HG02763 (cell line): ENCODE measurements around the gene CPA3.

Experiments
- ATAC-seq: cut with Tn5 transposase; IDR thresholded peaks from one replicate; pipeline ENCODE4 v1.9.1; 2021; ENCODE audit warnings: mild to moderate bottlenecking, moderate library complexity; ENCODE audit not compliant: unreplicated experiment

CPA3 gene

DNA sequence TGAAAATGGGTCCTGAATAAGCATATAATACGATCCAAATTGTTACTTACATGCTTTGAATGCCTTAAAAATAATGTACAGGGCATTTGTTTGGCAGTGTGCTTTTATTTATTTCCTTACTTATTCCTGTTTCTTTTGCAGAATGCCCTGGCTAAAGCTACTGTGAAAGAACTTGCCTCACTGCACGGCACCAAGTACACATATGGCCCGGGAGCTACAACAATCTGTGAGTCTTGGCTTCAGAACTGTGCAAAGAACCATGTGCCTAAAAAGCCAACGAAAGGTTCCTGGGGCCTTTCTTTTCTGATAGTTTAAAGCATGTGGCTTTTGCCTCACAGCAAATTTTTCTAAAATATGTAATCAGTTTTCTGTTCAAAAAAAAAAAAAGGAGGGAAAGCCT lies 7.8 kb upstream of the CPA3 start:
- ATAC-seq, result no peak

DNA sequence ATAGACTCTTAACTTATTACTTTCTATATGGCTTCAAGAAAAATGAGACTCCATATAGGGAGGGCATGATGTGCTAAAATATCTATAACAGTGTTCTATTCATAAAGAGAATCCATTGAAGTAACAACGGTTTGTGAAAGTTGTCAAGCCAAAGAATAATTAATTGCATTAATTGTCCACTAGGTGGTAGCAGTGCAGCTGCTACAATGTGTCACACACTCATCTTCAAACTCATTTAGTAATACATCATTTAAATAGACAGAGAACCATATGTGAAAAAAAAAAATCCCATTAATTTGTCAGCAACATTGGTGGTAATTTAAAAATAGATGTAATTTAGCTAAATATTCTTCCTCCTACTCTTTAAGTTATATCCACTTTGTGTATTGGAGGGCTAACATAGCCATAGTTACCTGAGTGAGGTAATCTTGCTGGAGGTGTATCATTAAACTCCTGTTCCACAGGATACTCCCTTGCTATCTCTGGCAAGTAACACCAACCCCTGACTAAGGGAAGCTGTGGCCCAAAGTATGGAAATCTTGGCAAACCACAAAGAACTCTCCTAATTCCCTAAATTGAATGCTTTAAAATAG lies 3.7 kb upstream of the CPA3 start:
- peak; percentile 64 for ATAC-seq

DNA sequence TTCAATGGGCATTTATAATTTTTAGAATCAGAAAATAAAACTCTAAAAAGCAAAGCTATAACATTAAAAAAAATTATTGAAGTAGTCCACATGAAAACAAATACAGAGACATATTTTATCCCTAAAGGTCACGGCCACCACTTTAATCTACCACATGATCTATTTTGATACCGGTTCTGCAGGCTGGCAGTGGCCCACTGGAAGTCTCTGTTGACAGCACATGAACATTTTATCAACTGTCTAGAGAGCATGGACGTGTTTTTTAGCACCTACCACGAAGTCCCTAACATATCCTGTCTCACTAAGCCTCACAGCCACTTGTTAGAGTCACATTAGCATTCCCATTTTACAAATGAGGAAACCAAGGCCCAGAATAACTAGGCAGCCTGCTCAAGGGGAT lies 1.8 kb upstream of the CPA3 start:
- ATAC-seq, result no peak

DNA sequence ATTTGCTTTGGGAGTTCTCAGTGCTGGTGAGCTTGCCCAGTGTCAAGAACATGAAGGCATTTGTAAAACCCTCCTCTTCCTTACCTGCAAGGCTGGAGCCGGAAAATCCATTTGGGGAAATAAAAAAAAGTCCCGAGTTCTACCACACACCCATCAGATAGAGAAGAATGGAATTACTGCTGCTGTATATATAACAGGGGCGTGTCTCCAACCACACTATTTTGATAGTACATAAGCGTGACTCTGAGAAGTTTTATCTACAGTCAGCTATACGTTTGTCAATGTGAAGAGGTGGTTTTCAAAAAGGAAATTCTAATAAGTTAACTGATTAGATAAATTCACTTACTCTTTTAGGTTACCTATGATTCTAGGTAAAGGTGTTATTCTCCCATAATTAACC lies 1.3 kb upstream of the CPA3 start:
- no peak for ATAC-seq

DNA sequence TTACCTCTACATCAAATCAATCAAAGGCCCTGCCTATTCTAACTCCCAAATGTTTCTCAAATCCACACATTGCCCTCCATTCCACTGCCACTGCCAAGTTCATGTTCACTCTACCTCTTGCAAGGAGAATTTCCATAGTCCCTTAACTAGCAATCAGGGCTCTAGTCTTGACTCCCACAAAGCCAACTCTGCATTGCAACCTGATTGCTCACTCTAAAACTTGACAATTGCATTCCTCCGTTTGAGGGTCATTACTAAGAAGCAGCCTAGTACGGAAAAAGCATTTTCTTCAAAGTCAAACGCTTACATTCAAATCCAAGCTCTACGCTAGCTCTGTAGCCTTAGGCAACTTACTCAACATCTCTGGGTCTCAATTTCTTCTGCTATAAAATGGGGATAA lies 1.2 kb downstream of the CPA3 start:
- no peak for ATAC-seq

DNA sequence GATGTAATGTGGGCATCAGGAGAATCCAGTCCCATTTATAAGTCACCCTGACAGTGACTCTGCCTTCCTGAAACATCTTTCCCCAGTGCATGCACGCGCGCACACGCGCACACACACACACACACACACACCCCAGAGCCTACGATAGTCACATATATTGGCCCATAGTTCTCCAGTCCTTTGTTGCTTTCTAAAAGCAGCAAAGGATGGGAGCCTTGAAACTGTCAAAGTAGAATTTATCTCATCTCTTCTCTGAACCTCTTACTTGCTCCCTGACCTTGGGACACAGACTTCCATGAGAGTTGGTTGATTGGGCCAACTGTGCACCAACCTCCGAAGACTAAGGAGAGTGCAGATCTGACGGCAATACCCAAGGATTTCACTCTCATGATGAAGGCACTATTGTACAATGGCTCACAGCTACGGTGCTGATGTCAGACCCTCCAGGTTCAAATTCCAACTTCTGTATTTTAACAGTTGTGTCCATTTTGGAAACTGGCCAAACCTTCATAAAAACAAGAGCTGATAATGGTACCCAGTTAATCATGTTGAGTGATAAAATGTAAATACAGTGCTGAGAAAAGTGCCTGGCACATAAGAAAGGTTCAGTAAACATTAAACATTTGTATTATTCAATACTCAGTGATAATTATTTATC lies 8.3 kb downstream of the CPA3 start:
- ATAC-seq, result no peak

DNA sequence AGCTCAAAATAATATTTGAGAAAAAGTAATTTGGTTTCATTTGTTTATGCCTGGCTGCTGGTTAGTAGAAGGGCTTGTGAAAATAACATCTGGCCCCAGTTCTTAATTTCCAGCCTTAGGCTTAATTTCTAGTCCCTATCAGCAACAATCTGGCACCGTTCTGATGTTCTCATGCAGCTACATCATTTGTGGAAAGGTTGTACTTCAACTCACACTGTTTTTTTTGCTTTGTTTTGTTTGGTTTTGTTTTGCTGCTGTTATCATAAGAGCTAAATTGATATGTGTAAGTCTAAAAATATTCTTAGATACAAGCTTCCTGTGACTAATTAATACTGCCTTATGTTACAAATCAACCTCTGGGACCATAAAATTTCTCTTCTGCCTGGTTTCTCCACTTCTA lies 8.9 kb downstream of the CPA3 start:
- ATAC-seq, result no peak

DNA sequence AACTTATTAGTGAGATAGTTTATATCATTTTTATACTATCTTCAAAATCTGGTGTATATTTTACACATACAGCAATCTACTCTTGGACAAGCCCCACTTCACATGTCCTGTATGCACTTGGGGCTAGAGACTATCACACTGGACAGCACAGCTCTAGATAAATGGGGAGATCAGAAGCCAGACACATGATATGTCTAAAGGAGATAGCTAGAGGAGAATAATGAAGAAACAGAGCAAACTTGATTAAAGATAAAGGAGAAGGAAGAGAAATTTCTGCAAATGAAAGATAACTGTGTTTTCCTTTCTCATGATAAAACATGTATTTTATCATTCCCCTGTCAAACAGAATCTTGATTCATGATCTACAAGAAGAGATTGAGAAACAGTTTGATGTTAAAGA lies 13.0 kb downstream of the CPA3 start:
- no peak for ATAC-seq

DNA sequence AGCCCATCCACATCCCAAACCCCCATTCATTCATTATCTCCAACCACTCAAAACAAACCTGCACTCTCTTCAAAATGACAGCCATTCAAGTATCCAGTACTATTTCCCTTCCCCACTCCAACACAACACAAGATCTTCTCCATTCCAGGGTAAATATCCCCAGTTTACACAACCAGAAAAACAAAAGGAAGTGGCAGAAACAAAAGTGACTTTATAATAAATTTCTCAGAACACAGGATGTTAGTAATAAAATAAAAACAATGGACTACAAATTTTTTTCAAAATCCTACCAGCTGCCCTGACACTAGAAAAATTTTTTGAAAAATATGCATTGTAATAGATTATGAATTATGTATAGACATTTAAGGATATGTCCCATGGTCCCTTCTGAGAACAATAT lies 14.2 kb downstream of the CPA3 start:
- no peak for ATAC-seq

DNA sequence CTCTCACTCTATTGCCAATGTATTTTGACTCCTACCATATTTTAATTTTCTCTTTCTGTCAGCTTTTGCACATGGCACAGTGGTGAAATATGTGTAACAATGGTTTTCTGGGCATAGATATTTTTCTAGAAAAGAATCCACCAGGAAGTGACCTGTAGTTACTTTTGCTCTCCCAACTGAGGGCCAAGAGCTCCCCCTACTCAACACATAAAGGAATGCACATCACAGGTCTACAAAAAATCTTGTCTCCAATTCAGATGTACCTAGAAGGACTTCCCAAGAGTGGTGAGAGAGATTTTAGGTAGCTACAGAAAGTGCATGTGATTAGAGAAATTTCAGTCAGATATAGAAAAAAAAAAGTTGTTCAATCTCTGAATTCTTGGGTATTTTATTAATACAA lies 15.6 kb downstream of the CPA3 start:
- ATAC-seq, result no peak

DNA sequence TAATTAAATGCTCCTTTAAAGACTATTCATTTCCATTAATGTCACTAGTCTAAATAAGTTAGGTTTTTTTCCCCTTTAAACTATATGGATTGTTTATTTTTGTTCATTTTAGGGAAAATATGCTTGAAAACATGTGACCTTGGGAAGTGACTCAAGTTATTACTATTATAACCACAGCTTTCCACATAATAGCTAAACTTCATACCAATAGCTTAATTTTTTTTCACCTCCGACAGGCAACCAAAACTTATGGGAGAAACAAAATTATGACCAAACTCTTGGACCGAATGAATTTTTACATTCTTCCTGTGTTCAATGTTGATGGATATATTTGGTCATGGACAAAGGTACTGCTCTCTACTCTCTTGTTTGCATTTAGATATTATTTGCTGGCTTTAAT lies 16.2 kb downstream of the CPA3 start:
- ATAC-seq, result no peak

DNA sequence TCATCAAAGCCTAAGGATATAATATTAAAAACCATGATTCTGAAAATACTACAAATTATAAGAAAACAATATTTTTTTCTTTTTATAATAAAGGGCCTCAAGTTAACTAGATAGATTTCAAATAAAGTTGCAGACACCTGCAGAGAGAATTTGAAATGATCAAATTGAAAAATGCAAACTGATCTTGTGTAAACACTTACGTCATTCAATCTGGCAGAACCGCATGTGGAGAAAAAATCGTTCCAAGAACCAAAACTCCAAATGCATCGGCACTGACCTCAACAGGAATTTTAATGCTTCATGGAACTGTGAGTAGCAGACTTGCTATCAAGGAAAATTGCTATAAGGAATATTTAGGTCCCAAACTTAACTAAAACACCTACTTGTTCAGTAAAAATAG lies 17.2 kb downstream of the CPA3 start:
- ATAC-seq, result no peak

DNA sequence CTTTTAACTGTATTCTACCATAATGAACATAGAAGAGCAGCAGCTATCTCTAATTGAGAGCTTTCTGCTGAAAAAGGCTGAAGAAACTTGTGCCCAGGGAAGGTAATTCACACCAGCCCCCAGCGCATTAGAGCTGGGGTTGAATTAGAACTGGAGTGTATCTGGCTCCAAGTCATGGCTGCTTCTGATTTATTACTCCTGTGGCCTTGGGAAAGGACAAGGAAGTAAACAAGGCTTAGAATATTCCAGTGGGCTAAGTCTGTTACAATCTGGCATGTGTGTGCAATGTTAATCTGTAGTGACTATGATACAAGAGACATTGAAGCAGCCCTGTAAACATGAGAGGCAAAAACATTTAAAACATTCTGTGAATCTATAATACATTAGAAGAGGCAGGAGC lies 18.1 kb downstream of the CPA3 start:
- ATAC-seq, result no peak

DNA sequence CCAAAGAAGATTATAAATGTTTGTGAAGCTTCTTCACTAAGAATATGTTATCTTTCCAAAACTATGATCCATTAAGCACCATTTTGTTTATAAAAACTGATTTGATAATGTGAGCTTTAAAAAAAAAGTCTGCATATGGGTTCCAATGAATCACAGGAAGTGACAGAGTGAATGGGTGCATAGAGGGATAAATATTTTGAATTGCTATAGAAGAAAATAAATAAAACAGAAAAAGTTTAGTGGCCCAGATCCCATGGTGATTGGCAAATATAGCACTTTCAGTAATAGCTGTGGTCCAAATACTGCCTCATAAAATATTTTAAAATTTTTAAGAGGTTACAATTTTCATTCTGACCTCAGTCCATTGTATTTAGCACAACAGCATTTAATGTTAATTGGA lies 19.2 kb downstream of the CPA3 start:
- no peak for ATAC-seq

DNA sequence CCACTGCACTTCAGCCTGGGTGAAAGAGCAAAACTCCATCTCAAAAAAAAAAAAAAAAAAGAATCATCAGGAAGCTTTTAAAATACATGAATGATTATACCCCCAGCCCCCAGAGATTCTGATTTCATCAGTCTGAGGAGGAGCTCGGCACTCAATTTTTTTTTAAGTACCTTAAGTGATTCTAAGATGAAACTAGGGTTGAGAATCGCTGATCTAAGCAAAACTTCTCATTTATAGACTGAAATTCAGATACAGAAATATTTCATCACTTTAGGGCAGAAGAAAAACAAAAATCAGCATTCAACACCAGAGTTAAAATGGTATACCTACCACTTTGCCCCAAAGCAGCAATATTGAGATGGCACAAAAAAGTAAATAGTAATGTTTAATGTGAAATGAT lies 24.7 kb downstream of the CPA3 start:
- ATAC-seq, result no peak

DNA sequence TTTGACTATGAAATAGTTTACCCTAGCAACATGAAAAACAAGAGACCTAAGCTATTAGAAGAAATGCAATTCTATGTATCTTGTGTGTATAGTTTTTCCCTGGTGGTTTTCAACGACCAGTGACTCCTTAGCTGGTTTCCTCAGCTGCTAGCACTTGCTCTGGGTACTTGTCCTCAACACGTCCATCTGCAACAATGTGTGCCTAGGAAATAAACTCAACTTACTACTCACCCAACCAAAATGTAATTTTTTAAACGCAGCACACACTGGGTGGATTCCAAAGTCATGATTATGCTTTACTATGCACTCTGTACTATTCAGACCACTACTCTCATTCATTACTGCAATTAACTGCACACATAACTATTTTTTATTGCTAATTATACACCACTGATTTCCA lies 31.0 kb downstream of the CPA3 start:
- no peak for ATAC-seq

DNA sequence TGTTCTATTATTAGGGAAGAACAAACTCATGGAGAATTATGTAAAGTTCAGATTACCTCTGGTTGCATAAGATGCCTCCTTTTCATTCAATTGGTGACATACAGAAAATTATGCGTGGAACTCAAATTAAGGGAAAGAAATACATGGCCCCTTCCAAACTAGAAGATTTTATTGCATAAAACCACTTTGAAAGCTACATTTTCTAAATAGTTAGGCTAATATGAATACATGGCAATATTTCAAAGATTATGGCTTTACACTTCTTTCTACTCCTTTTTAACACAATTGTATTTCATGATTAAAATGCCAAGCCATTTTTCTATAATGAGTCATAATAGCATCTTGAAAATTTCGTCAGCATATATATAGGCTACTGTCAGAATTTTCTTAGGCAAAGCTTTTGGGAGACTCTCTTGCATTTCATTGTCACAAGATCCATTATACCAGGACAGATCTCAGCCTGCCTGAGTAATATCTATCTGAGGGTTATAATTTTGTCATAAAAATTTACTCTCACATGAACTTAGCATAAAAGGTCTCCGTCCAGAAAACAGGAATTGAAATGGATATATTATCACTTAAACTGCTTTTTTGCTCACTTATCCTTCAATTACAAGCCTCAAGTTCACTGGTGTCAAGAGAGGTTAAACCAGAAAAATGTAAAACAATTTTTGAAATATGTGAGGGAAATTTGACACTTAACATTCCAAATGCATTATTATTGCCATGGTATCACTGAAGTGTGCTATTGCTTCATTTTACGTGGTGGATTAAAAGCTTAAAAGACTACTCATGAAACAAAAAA lies 37.1 kb downstream of the CPA3 start:
- no peak for ATAC-seq

DNA sequence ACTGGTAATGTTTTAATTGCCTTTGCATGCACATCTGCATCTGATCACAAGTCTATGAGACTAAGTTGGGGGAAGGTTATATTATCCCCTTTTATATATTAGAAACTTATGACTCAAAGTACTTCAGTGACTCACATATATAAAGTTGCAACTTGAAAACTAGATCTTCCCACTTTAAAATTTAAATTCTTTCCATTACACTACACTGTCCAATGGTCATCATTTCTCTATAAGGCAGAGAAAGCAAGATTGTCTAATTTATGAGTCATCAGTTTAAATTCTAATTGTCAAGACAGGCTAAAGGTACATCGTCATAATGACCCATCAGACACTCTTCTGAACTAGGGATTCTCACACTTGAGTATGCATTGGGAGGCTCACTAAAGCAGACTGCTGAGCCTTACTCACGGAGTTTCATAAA lies 37.9 kb downstream of the CPA3 start:
- no peak for ATAC-seq

DNA sequence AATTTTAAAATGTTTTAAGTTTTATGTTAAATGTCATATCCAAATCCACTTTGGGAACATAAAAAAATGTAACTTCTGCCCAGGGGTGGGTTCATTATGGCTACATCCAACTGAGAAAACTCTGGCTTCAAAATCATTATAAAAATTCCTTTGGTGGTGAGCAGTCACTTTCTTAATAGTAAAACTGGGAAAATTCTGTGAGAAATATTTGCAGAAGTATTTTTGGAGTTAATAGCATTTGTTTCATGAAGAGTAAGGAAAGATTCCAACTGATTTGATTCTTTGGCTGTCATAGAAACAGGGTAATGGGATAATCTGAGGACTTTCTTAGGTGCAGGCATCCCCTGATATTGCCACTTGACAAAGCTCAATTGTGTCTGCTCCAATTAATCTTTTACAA lies 38.8 kb downstream of the CPA3 start:
- no peak for ATAC-seq

DNA sequence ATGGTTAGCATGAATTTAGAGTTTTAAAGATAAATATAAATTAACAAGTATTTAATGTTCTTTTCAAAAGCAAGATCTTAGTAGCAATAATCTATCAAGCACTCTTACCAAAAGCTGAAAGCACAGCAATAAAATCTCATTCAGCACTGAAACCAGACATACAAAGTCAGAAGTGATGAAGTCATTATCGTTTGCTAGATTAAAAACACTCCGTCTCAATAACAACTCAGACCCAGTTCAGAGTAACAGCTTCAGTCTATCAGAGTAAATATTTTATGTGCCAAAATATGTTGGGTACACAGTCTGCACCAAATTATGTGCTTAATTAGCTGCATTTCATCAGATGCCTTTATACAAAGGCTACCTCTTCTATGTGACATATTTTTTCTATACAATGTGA lies 41.6 kb downstream of the CPA3 start:
- no peak for ATAC-seq

DNA sequence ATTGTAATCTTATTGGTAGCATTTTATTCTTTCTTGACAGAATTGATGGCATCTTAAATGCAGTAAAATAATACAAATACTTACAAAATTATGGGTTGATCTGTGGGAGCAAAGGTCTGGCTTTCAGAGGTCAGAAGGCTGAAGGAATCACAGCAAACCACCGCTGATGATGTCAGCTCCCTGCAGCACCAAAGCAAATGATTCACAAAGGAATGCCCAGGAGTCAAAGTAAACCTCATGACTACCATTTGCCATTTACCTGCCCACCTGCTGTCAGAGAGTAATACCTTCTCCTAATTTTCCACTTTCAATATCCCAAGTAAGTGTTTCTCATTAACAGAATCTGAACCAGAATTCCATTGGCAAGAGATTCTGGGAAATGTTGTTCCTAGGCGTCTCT lies 46.1 kb downstream of the CPA3 start:
- ATAC-seq, result no peak

DNA sequence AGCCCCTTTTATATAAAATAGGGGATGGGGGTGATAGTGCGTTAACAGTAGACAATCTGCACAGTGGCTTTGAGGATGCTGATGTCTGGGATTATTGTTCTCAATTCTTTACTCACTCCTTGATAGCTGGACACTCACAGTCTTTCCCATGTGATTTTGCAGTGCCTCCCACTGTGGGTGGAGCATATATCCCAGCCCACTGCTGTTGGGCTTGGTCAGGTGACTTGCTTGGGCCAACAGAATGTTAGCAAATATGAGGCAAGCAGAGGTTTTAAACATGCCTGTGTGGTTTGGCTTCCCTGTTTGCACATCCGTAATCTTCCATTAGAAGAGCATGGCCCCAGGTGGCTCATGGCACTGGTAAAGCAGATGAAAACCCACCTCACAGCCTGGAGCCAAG lies 46.5 kb downstream of the CPA3 start:
- no peak for ATAC-seq
